GM21447 (cell line): ENCODE measurements around the gene CSTF2T.

ENCODE experiments used
- ATAC-seq: cut with Tn5 transposase; IDR thresholded peaks from one replicate; pipeline ENCODE4 v1.9.1; 2021; ENCODE audit not compliant: unreplicated experiment

CSTF2T gene, protein sequence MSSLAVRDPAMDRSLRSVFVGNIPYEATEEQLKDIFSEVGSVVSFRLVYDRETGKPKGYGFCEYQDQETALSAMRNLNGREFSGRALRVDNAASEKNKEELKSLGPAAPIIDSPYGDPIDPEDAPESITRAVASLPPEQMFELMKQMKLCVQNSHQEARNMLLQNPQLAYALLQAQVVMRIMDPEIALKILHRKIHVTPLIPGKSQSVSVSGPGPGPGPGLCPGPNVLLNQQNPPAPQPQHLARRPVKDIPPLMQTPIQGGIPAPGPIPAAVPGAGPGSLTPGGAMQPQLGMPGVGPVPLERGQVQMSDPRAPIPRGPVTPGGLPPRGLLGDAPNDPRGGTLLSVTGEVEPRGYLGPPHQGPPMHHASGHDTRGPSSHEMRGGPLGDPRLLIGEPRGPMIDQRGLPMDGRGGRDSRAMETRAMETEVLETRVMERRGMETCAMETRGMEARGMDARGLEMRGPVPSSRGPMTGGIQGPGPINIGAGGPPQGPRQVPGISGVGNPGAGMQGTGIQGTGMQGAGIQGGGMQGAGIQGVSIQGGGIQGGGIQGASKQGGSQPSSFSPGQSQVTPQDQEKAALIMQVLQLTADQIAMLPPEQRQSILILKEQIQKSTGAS

DNA sequence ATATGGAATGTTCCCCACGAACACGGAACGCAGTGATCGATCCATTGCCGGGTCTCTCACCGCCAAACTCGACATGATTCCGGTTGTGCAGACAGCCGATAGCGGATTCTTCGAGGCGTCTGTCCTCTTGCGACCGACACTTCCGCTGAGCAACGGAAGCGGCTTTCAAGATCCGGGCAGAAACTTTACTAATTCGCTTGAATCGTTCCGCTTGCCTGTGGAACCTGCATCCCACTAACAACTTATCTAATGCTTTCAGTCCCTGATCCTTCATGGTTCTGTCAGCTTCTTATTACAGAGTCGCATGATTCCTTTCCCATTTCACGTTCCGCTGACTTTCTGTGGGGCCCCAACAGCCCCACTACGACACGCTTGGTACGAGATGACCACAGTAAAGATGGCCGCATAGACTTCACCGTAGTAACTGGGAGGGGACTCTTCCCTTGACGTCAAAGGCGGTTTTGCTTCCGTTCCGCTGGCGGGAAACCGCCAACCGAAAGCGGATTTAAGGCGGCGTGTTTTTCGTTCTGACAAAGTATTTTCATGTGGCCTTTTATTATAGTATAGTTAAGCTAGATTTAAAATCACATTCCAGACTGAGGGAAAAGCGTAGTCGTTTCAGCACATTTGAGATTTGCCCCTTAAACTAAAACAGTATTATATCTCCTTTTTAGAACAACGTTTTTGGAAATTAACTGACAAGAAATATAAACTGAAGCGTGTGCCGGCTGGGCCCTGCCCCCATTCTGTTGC is at the start of gene CSTF2T:
TSS of gene CSTF2T (minus strand) at position 121 of the 753 bp plus-strand sequence. CDS start at position 75, 46 bp downstream.
- ATAC-seq: peak; percentile 95

DNA sequence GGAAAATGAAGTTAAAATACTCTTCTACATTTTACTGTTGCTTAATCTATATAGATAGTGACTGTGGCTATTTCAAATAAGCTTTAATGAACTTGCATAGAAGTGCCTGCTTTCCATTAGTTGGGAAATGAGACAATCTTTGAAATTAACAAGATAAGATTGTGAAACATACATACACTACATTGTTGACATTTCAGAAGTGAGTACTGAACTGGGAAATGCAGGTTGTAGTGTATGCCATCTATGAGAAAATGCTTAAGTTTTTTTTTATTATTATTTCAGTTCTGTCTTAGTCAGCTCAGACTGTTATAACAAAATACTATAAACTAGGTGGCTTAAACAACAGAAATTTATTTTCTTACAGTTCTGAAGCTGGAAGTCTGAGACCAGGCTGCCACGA is 49.6 kb upstream of the CSTF2T start:
- ATAC-seq: no peak

DNA sequence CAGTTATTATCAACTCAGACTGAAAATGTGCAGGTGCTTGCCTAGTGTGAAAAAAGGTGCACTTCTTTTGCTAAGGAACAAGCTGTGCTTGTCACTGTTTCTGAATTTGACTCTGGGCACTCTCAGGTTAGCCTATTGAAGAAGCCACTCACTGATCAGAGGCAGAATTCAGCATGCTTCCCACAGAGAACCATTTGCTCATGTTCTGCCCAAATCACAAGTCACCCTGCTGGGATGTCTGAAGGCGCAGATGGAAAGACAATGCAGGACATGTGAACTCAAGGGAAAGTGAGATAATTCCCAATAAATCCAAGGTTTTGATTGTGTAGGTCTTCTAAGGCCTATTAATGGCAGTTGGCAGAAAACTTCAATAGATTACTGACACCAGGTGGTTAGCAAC is 47.8 kb upstream of the CSTF2T start:
- ATAC-seq: no peak

DNA sequence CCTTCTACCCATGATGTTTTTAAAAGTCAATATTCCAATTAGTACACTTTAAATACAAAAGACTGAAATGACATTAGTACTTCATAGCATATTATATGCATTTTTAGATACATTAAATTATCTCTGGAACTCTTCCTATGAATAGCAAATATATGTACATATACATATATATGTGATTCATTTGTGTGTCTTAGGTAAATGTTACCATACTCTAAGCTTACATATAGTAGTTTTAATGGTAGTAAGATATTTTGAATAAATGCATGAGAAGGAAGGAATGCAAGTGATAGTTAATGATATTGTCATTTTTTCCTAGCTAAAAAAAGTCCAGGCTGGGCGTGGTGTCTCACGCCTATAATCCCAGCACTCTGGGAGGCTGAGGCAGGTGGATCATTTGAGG is 46.0 kb upstream of the CSTF2T start:
- no peak for ATAC-seq

DNA sequence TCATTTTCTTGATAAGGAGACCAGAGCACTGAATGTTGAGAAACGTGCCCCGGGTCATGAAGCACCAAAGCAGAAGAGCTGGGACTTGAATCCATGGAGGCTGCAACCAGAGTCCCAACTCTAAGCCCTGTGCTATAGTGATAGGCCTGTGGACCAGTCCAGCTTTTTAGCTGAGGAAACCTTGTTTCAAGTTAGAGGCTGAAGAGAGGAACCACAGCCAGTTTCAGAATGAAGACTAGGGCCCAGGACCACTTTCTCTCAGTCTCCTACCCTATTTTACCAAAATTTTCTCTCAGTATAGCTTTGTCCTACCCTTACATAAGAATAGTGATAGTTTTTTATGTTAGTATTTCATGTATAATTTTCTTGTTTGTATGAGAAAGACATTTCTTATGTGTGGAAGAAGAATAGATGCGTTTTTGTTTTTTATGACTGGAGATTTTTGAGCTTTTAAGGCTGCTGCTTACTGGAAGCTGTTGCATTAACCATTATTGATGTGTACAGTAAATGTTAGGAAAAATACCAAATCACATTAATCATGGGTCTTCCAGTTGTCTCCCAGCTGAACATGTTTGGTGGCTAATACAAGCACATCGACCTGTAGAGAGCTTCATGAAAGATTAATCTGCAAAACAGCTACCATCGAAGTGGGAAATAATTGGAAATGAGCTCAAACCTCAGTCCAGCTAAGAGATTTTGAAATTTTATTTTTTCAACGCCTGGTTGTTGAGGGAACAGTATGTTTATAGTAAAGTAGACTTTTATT is 45.0 kb upstream of the CSTF2T start:
- ATAC-seq: no peak

DNA sequence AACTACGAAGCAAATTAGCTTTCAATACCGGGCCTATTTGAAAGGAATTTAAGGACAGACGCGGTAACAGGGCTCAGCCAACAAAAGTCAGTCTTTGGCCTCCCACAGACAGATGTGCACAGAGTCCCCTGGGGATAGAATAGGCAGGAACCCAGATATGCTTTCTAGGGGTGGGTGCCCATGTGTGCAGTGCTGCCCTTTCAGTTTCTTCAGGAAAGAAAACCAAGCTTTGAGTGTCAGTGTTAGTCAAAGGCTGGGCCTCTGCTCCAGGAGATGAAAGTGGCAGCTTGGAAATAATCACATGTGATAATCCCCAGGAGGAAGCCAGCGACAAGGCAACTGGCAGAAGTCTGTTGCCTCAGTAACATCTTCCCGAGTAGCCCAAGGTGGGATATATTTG is 43.8 kb upstream of the CSTF2T start:
- peak; percentile 98 for ATAC-seq

DNA sequence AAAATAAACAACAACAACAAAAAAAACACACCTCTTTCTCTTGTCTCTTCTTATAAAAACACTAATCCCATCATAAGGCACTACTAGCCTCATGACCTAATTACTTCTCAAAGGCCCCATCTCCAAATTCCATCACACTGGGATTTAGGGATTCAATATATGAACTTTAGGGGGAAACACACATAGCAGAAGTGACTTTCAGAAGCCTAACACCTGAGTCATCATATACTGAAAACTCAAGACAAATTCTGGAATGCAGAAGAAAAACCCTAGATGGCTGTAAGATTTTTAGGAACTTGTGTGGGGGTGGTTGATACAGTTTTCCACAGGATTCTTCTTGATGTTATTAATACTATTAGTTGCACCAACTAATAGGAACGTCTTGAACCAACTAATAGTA is 33.7 kb upstream of the CSTF2T start:
- no peak for ATAC-seq

DNA sequence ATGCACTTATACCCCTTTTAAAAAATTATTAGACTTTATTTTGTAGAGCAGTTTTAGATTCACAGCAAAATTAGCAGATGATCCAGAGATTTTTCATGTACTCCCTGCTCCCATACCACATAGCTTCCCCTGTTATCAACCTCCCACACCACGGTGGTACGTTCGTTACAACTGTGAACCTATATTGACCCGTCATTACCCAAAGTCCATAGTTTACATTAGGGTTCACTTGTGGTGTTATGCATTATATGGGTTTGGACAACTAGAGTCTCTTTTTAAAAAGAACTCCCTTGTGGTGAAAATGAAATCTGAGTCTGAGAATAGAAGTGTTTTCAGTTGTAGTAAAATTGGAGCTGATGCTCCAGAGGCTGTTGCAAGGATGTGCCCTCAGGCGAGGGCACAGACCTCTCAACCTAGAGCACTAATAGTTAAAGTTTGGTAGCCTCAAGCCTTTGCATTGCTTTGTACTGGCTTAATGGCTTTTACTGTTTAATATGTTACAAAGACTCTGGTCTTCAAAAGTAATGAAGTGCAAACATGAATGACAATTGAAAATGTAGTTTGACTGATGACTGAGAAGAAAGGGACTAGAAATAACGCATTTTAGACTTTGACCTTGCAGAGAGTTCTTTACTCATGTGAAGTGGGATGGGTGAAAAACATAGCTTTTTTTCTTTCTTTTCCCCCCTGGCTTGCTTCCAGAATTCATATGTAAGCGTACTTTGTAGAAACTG is 30.6 kb upstream of the CSTF2T start:
- ATAC-seq: no peak

DNA sequence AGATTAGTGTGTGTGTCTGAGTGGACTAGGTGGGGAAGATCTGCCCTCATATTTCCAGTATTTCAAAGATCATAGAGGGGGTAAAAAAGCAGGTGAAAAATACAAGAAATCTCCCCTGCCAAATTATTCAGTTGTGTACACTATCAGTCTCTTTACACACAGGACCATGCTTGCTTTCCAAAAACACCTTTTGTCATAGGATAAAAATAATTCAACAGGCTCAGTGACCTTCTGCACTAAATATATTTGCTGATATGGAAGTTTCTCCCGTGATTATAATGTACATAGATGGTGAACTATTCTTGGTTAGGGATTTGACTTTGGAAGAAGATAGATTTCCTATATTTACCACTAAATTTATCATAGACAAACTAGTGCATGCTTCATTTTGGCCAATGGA is 24.6 kb upstream of the CSTF2T start:
- ATAC-seq: no peak

DNA sequence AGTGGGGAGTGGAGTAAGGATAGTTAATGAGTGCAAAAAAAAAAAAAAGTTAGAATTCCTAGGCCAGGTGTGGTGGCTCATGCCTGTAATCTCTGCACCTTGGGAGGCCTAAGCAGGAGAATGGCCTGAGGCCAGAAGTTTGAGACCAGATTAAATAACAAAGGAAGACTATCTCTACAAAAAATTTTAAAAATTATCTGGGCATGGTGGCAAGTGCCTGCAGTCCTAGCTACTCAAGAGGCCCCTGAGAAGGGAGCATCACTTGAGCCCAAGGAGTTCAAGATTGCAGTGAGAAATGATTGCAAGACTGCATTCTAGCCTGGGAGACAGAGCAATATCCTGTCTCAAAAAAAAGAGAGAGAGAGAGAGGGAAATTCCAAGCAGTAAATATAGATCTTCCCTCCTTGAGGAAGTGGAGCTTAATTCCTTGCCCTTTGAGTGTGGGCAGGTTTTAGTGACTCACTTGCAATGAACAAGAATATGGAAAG is 19.5 kb upstream of the CSTF2T start:
- ATAC-seq: no peak

DNA sequence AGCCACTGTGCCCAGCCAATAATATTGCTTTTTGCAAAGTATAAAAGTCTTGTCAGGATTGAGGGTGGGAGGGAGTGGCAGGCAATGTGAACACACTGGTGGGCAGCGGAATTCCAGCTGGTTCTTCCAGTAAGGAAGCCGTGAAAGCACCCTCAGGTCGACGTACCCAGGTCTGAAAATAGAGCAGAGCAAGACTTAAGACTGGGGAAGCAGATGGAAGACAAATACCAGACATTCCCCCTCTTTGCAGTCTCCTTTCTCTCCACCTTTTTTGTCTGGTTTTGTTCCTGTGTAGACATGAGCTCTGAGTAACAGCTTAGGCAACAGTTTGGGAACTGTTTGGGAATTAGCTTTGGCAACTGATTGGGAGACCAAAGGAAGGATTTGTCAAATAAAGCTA is 17.6 kb upstream of the CSTF2T start:
- ATAC-seq: no peak

DNA sequence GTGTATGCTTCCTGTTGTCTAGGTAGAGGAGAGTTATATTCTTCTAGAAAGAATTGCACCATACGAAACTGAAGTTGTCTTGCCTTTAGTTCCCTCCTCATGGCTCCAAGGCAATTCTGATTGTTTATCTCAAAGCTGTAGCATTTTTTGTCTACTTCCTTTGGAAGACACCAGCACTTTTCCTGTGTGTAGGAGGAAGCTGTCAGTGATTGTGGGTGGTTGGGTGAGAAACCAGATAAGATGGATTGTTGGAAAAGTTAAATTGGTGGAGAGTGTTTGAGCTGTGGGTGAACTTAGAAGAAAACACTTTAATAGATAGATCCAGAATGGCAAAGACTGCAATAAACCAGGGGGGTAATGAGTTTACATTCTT is 12.1 kb upstream of the CSTF2T start:
- no peak for ATAC-seq

DNA sequence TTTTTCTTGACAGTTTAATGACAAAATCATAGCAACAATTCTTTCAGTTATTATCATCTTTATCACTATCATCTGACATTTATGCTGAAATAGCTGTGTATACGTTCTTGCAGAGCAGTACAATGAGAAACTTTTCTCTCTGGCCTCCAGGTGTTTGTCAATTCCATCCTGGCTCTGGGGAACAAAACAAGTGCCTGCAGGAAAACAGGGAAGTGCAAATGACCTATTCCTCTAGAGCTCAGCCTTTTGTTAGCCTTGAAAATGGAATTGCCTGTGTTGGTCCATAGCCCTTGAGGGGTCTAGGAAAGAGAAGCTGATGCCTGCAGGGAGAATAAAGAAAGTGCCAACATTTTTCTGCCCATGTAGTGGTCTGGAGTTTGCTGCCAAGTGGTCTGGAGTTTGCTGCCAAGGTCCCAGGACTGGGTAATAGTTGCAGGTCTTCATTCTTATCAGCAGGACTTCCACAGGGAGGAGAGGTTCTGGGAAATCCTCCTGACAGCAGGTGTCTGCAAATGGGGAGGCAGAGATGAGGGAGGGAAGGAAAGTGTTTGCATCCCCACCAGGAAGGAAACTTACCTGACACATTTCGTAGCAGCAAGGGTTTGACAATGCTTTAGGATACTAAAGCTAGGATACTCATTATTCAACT is 10.1 kb upstream of the CSTF2T start:
- ATAC-seq: no peak

DNA sequence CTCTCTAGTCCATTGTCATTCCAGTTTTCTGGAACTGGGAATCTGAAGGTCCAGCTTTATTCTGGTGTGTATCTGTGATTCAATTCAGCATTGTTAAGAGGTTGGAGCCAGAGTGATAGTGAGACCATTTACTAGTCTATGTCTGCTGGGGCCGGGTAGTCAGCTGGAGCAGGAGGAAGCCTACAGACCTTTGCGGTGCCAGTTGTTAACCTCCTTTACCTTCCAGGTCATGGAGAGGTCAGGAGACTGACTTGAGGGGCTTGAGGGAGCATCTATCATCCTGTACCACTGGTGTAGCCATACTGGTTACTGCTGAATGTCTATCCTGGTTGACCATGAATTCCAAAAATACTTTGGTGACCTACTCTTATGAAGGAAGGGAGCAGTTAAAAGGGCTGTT is 9.2 kb upstream of the CSTF2T start:
- no peak for ATAC-seq

DNA sequence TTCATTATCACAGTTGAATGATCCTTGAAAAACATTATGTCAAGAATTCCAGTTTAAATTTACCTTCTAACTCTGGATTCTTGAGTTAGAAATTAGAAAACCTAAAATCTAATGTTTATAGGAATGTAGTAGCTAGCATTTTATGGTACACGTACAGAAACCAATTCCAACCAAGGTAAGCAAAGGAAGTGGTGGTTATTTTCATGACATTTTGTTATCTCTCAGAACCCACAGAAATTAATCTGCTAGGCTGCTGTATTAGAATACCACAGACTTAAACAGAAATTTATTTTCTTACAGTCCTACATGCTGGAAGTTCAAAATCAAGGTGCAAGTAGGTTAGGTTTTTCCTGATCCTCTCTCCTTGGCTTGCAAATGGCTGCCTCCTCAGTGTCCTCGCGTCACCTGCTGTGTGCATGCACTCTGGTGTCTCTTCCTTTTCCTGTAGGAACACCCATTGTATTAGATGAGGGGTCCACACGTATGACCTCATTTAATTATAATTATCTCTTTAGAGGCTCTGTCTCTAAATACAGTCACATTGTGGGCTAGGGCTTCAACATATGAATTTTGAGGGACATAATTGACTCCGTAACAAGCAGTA is 8.5 kb upstream of the CSTF2T start:
- no peak for ATAC-seq

DNA sequence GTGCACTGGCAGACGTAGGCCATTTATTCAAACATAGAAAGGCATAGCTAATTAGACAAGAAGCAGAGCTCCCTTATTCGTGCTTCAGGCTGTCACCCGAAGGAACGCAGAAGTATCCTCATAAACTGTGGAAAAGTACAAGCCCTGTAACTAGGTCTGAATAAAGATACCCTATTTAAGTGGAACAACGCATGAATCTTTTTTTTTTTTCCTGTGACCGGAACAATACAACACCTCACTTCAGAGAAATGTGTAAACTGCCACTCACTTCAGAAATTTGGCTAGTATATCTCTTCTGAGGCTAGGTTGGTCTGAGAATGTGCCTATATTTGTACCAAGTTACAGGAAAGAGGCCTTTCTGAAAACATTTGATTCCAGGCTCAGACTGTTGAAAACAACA is 8.0 kb upstream of the CSTF2T start:
- ATAC-seq: no peak

DNA sequence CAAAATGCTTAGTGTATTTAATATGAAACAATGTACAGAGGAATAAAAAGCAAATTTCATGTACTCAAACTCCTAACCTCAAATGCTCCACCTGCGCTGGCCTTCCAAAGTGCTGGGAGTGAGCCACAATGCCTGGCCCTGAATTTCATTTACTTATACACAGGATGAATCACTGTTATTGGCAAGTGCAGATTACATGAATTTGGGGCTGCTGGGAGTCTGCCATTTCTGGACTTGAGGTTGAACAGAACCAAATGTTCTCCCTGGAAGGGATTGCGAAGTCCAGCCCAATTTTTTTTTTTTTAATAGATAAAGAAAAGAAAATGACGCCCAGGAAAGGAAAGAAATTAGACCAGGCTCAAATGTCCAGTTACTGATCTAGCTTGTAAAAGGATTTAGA is 6.8 kb upstream of the CSTF2T start:
- no peak for ATAC-seq

DNA sequence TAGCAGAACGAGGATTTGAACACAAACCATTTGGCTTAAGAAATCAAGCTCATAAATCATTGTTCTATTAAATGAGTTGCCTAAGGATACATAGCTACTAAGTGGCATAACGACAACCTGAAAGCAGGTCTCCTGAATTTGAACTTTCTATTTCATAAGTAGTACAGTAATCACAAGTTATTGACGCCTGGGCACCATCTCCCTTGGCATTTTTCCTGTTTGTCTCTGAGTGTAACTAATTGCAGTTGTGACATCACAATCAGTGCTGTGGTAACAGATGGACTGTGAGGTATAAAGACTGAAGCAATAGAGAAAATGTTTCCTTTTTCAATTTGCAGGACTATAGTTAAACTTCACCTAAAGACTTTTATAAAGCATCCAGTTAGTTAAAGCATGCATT is 6.4 kb upstream of the CSTF2T start:
- no peak for ATAC-seq

DNA sequence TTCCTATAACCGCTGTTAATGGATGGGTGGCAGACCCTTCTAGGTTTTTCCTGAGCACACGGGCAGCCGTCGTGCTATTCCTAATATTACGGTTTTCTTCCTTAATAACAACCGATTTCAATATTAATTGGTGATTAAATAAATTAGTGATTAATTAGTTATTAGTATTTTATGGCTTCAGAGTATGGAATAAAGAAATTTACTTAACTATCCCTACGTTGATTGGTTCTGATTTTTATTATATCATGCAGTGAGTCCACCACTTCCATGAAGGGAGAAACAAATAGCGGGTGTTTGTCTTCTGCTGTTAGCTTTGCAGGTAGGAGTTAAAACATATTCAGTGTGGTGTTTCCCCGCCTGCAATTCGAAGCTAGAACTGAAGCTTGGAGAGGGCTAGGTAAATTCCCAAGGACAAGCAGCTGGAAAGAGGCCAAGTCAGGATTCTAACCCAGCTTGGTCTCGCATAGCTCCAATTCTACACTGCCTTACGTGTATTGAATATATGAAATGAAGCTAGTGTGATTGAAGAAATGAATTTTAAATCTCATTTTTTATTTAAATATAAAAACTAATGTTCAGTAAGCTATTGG is 928 bp upstream of the CSTF2T start:
- no peak for ATAC-seq
